ENCODE measurements around the gene SYNPR.

SYNPR gene

DNA sequence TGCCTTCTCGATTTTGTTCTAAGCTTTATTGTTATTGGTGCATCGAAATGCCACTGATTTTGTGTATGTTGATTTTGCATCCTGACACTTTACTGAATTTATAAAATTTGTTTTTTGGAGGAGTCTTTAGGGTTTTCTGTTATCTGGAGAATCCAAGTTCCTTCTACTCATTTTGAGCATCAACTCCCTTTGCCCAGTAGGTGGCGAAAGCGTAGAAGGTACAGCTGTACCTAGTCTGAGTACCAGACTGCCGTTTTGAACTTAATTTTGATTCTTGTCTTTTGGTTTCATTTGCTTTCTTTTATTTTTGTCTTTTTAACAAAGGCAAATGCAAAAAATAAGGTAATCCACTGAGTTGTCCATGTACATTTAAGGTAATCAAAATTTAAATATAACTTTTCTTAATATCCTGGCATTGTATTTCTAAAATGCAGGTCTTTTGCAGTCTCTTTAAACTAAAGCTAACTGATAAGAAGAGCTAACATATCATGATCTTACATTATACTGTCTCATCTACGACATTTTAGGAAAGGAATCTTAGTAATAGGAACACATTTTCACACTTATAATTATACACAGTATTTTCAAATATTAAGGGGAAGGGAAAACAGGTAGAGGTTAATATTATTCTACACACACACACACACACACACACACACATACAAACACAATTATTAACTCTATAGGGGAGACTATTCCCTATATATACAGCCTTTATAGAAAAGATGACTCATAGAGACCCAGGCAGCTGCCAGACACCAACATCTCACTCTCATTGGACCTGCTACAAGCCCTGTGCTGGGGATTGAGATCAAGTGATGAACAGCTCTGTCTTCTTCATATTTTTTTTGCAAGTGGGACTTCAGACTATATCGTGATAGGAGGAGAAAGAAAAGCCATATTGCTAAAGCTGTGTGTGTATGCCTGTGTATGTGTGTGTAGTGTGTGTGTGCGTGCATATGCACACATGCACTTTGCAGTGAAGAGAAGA is 71.8 kb downstream of the SYNPR start:
- DNase-seq (ENCODE audit: low read depth in 2 of 2), result peak; percentile 77 to 81
- TF ChIP-seq, protein P1, sequence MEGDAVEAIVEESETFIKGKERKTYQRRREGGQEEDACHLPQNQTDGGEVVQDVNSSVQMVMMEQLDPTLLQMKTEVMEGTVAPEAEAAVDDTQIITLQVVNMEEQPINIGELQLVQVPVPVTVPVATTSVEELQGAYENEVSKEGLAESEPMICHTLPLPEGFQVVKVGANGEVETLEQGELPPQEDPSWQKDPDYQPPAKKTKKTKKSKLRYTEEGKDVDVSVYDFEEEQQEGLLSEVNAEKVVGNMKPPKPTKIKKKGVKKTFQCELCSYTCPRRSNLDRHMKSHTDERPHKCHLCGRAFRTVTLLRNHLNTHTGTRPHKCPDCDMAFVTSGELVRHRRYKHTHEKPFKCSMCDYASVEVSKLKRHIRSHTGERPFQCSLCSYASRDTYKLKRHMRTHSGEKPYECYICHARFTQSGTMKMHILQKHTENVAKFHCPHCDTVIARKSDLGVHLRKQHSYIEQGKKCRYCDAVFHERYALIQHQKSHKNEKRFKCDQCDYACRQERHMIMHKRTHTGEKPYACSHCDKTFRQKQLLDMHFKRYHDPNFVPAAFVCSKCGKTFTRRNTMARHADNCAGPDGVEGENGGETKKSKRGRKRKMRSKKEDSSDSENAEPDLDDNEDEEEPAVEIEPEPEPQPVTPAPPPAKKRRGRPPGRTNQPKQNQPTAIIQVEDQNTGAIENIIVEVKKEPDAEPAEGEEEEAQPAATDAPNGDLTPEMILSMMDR (IDR thresholded peaks at IDR 0.05; ENCODE audit: low read depth, low read length), result peak; percentile 86
- no peak overlapping the region for H3K4me3 ChIP-seq (replicated peaks in 1 of 2; ENCODE audit: low read depth in 2 of 2, low read length in 2 of 2)

DNA sequence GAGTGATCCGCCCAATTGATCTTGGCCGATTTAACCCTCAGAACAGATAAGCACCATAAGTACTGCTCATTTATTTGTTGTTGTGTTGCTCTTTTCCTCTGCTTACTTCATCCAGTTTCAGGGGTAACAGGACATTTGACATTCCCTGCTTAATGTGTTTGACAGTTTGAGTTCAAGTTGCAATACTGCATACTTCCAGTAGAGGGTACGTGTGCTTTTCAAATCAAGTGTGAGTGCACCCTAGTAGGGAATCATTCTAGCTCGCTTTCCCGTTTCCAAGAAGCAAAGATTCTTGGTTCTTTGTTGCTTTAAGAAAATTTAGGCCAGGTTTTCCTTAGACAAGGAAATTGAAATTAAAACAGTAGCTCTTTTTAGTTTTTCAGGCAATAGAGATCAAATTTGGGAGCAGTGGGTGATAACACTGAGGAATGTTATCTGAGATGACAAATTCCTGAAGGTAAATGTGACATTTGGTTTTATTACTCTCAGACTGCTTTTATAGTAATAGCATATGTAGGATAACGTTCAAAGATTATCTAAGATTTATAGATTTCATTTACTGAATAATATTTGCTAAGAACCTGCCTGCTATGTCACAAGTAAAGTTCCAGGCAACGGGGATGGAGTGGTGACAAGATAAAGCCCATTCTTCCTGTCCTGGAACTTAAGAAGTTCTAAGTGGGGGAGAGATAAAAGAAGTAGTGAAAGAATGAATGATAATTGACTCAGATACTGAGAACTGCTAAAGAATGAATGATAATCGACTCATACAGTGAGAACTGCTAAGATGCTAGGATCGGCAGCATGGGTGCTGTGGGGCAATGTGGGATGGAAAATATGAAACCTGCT is 73.3 kb downstream of the SYNPR start:
- TF ChIP-seq, protein P1 (IDR thresholded peaks at IDR 0.05; ENCODE audit: low read depth, low read length), result peak; percentile 84
- no peak overlapping the region for H3K4me3 ChIP-seq (replicated peaks in 1 of 2; ENCODE audit: low read depth in 2 of 2, low read length in 2 of 2)
- DNase-seq (ENCODE audit: low read depth in 2 of 2), result peak; percentile 78 to 85

DNA sequence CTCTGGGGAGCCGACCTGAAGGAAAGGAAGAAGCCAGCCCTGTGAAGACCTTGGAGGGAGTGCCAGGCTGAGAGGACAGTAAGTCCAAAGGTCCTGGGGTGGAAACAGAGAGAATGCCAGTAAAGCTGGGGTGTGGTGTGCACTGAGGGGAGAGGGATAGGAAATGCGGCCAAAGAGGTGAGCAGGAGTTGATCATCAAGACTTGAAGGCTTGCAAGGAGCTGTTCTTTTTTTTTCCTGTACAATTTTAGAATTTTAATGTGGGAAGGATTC is 73.8 kb downstream of the SYNPR start:
- TF ChIP-seq, protein P1 (IDR thresholded peaks at IDR 0.05; ENCODE audit: low read depth, low read length), result no peak
- DNase-seq (ENCODE audit: low read depth in 2 of 2), result no peak
- H3K4me3 ChIP-seq (replicated peaks in 1 of 2; ENCODE audit: low read depth in 2 of 2, low read length in 2 of 2), result no peak overlapping the region

DNA sequence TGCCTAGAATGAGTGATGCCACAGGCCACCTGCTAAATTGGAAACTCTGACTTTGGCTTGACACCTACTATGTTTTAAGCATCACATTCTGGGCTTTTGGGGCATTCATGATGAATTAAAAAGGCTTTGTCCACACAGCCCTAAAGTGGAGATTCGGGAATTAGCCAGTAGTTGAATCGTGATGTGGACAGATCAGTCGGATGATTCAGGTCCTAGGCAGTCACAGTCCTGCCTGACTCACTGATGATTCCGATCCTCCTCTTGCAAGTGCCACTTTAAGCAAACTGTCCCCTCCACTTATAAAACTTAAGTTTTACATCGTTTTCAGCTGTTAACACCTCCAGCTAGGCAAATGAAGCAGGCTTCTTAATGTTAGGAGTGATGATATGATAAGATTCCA is 75.3 kb downstream of the SYNPR start:
- DNase-seq (ENCODE audit: low read depth in 2 of 2), result peak in 1 of 2 donors; percentile 78
- TF ChIP-seq, protein P1 (IDR thresholded peaks at IDR 0.05; ENCODE audit: low read depth, low read length), result no peak
- H3K4me3 ChIP-seq (replicated peaks in 1 of 2; ENCODE audit: low read depth in 2 of 2, low read length in 2 of 2), result no peak overlapping the region

DNA sequence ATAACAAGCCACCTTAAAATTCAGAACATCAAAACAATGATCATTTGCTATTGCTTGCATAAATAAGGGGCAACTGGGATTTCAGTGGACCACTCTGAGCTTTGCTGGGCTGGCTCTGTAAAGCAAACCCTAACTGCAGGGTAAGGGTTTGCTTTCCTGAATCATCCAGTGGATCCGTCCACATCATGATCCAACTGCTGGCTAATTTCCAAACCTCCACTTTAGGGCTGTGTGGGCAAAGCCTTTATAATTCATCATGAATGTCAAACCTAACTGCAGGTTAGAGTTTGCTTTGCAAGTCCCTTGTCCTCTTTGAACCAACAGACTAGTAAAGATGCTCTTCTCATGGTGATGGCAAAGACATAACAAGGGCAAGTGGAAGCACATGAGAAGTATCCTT is 76.1 kb downstream of the SYNPR start:
- TF ChIP-seq, protein P1 (IDR thresholded peaks at IDR 0.05; ENCODE audit: low read depth, low read length), result no peak
- H3K4me3 ChIP-seq (replicated peaks in 1 of 2; ENCODE audit: low read depth in 2 of 2, low read length in 2 of 2), result no peak overlapping the region
- no peak for DNase-seq (ENCODE audit: low read depth in 2 of 2)

DNA sequence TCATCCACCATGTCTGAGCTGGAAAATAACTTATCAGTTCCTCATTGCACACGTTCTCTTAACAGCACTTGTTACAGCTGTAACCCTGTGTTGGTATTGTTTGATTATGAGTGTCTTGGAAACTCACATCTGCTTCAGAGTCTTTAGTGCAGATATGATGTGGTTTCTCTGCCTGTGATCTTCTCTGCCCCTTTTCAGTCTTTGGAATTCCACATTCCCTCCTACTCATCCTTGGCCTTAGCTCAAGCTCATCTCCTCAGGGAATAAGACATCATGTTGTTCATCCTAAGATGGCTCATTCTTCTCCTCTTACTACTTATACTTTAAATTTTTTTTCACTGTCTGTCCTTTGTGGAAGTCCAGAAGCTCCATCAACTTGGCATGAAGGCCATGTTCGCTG is 77.7 kb downstream of the SYNPR start:
- TF ChIP-seq, protein P1 (IDR thresholded peaks at IDR 0.05; ENCODE audit: low read depth, low read length), result no peak
- no peak overlapping the region for H3K4me3 ChIP-seq (replicated peaks in 1 of 2; ENCODE audit: low read depth in 2 of 2, low read length in 2 of 2)
- peak in 1 of 2 donors; percentile 63 for DNase-seq (ENCODE audit: low read depth in 2 of 2)
